Ovary (tissue), 3 donors: ENCODE results near the gene PRUNE1.

ENCODE experiments used
- CTCF ChIP-seq, 3 donors: fragments of 450-650 bp in 2 of 3; fragments of 200-600 bp in 1 of 3; IDR thresholded peaks; one replicate each; pipeline versions ENCODE4 v1.5.1 to v1.8.0; 2016 to 2022; ENCODE audit warnings: antibody characterized with exemption in 3 of 3, mild to moderate bottlenecking in 1 of 3
- EP300 ChIP-seq: sonication (generic); formaldehyde crosslinking; IDR thresholded peaks from one replicate; pipeline ENCODE4 v1.6.1; 2017; ENCODE audit warnings: antibody characterized with exemption
- POLR2A ChIP-seq: fragments of 450-650 bp; IDR thresholded peaks from one replicate; pipeline ENCODE4 v1.6.1; 2017; ENCODE audit warnings: antibody characterized with exemption, mild to moderate bottlenecking, moderate library complexity
- donor health status: DM: no; HTN: no; CAD: no.

- TF ChIP-seq CTCF (IDR thresholded peaks at IDR 0.05) (no peak), POLR2A (no peak), EP300 (no peak)
Measured at GRCh38 chr1:151002611-151003010, 5.6 kb upstream of the PRUNE1 start.
